Activated T-helper 2 cell treated with anti-CD3 and anti-CD28 coated beads, Interferon-gamma antibody, Interleukin-2, Interleukin-4, amounts not matched to agents 10 μg/mL and 5 μg/mL and 100 μg/mL, durations not matched to agents 14 hours and 24 hours and 36 hours (primary cell): ENCODE data around the gene ATP9B. TPM values are rescaled to one million over a fixed set of nuclear protein-coding genes. Genes with fewer than 3 reads are reported as not detected.

Experiments
- DNase-seq: peaks from one replicate; pipeline ENCODE4 v3.0.0; 2021; ENCODE audit warnings: low spot score
- H3K27ac Mint-ChIP-seq: one replicate; pipeline ENCODE4 v1.8.0; 2021; ENCODE audit warnings: mixed read lengths
- H3K27me3 Mint-ChIP-seq: one replicate; pipeline ENCODE4 v1.8.0; 2021; ENCODE audit warnings: low read depth, mixed read lengths
- H3K36me3 Mint-ChIP-seq: one replicate; pipeline ENCODE4 v1.8.0; 2021; ENCODE audit warnings: low read depth, mixed read lengths
- H3K4me1 Mint-ChIP-seq: one replicate; pipeline ENCODE4 v1.8.0; 2021; ENCODE audit warnings: low read depth, mixed read lengths
- H3K4me3 Mint-ChIP-seq: one replicate; pipeline ENCODE4 v1.8.0; 2021; ENCODE audit warnings: low read depth, mild to moderate bottlenecking, moderate library complexity, mixed read lengths
- H3K9me3 Mint-ChIP-seq: one replicate; pipeline ENCODE4 v1.8.0; 2021; ENCODE audit warnings: mixed read lengths
- intact Hi-C: fragments of 100-400 bp; cut with micrococcal nuclease; formaldehyde crosslinking; loops from one replicate; pipeline ENCODE4 v1.15.1; 2023
- total RNA-seq: library from RNA; stranded (reverse); gene quantifications from 2 replicates; pipeline ENCODE4 v1.2.3, GENCODE V29; 2022

The ATP9B gene
- total RNA-seq, 1 donor from 2014 or later = 27.6 TPM

DNA sequence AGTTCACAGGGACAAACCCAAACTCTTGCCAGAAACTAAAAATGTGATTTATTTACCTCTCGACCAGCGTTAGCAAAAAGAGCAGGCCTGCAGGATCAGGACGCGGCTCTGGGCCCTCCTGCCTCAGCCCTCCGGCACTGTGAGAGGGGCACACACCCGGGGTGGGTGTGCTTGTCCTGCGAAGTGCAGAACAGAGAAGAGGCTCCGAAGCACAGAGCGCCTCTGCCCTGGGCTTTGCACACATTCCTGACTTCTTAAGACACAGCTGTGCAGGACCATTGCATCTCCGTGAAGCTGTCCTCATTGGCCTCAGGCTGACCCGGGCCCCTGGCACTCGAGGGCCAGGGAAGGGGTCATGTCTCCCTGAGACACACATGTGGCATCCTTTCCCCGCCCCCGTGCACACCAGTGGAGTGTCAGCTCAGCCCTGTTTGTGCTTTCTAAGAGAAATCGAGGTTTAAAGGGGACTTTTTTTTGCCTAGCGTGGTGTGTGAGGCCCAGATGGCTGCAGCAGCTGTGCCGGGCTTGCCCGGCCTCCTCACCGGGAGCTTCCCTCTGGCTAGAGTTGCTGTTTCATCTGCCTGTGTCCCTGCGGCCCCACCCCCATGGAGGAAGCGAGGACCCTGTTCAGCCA is 316.6 kb downstream of the ATP9B start:
- H3K27me3 Mint-ChIP-seq = peaks cover 23% of the 10 kb centered on the region
- no peak overlapping the region for H3K27ac Mint-ChIP-seq
- no peaks in the 10 kb centered on the region for H3K9me3 Mint-ChIP-seq
- H3K36me3 Mint-ChIP-seq = no peaks in the 10 kb centered on the region
- intact Hi-C loops = no loop called here
- no peak for DNase-seq
- H3K4me3 Mint-ChIP-seq = no peak overlapping the region
- H3K4me1 Mint-ChIP-seq = peaks cover 6% of the 10 kb centered on the region

- H3K4me1 Mint-ChIP-seq = peaks cover 4% of the 10 kb centered on the region
- no peaks in the 10 kb centered on the region for H3K9me3 Mint-ChIP-seq
- no peak overlapping the region for H3K4me3 Mint-ChIP-seq
- no peak overlapping the region for H3K27ac Mint-ChIP-seq
- H3K27me3 Mint-ChIP-seq = peaks cover 27% of the 10 kb centered on the region
- no peaks in the 10 kb centered on the region for H3K36me3 Mint-ChIP-seq
- intact Hi-C loops = no loop called here
- no peak for DNase-seq
These were observed 317.4 kb downstream of the ATP9B start for GRCh38 chr18:79386547-79386946.

GRCh38 chr18:79387214-79387613 is 318.0 kb downstream of the ATP9B start:
- Mint-ChIP-seq H3K27me3 (peaks cover 31% of the 10 kb centered on the region), H3K36me3 (no peaks in the 10 kb centered on the region), H3K9me3 (no peaks in the 10 kb centered on the region), H3K4me3 (no peak overlapping the region), H3K4me1 (peaks cover 4% of the 10 kb centered on the region), H3K27ac (no peak overlapping the region)
- intact Hi-C loops = no loop called here
- no peak for DNase-seq

- H3K27ac Mint-ChIP-seq = no peak overlapping the region
- no peak overlapping the region for H3K4me3 Mint-ChIP-seq
- no peaks in the 10 kb centered on the region for H3K36me3 Mint-ChIP-seq
- DNase-seq = no peak
- H3K4me1 Mint-ChIP-seq = peaks cover 4% of the 10 kb centered on the region
- intact Hi-C loops = no loop called here
- no peaks in the 10 kb centered on the region for H3K9me3 Mint-ChIP-seq
- peaks cover 34% of the 10 kb centered on the region for H3K27me3 Mint-ChIP-seq
These were observed 318.4 kb downstream of the ATP9B start for GRCh38 chr18:79387615-79388014.

GRCh38 chr18:79388043-79388442 is 318.8 kb downstream of the ATP9B start:
- DNase-seq = no peak
- Mint-ChIP-seq H3K9me3 (no peaks in the 10 kb centered on the region), H3K27me3 (peaks cover 38% of the 10 kb centered on the region), H3K36me3 (no peaks in the 10 kb centered on the region), H3K4me3 (no peak overlapping the region), H3K27ac (no peak overlapping the region), H3K4me1 (peaks cover 7% of the 10 kb centered on the region)
- intact Hi-C loops = no loop called here

- Mint-ChIP-seq H3K4me3 (no peak overlapping the region), H3K27me3 (peaks cover 41% of the 10 kb centered on the region), H3K27ac (no peak overlapping the region), H3K4me1 (peaks cover 10% of the 10 kb centered on the region), H3K9me3 (no peaks in the 10 kb centered on the region), H3K36me3 (no peaks in the 10 kb centered on the region)
- no peak for DNase-seq
- intact Hi-C loops = no loop called here
These were observed 320.5 kb downstream of the ATP9B start for GRCh38 chr18:79389689-79390088.

DNA sequence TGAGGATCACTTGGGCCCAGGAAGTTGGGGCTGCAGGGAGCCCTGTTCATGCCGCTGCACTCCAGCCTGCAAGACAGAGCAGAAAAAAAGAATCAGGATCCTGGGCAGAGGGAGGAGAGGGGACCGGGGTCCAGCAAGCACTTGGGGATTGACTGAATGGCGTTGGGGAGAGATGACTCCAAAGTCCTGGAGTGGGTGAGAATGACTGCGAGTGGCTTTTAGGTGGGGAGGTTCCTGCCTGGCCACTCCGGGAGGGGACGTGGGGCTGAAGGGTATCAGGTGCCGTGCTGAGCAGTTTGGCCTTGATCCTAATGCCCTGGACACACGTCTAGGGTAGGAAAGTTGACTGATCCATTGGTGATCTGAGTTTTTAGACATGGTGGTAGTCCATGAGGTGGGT is 323.0 kb downstream of the ATP9B start:
- DNase-seq = no peak
- Mint-ChIP-seq H3K36me3 (peaks cover 3% of the 10 kb centered on the region), H3K9me3 (no peaks in the 10 kb centered on the region), H3K4me3 (peak overlapping the region; percentile 13), H3K4me1 (peaks cover 10% of the 10 kb centered on the region), H3K27me3 (peaks cover 41% of the 10 kb centered on the region), H3K27ac (no peak overlapping the region)
- intact Hi-C loops = loop anchor here (2.0 kb wide), 1 partner anchor 13 kb away; no protein-coding TSS in a partner anchor

DNA sequence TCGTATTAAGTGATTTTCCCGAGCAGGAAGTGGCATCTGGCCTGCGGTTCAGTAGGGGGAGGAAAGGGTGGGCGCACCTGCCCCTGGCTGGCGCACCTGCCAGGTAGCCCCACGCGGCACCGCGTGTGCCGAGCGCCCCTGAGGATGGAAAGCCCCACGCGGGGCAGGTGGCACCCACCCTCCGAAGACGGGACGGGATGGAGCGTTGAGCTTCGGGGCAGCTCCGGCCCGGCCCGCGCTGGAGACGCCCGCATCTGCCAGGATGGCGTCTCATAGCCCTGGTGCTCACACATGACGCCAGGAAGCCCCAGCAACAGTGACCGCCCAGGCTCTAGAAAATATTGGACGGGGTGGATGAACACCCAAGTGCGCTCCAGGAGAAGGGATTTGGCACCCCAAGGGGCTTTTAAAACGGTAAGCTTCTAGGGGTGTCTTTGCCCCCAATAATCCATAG is 324.0 kb downstream of the ATP9B start:
- intact Hi-C loops = loop anchor here (2.0 kb wide), 1 partner anchor 14 kb away; no protein-coding TSS in a partner anchor
- Mint-ChIP-seq H3K36me3 (peaks cover 13% of the 10 kb centered on the region), H3K27ac (peak overlapping the region; percentile 89), H3K4me1 (peaks cover 11% of the 10 kb centered on the region), H3K4me3 (peak overlapping the region; percentile 85), H3K27me3 (peaks cover 39% of the 10 kb centered on the region), H3K9me3 (no peaks in the 10 kb centered on the region)
- no peak for DNase-seq

DNA sequence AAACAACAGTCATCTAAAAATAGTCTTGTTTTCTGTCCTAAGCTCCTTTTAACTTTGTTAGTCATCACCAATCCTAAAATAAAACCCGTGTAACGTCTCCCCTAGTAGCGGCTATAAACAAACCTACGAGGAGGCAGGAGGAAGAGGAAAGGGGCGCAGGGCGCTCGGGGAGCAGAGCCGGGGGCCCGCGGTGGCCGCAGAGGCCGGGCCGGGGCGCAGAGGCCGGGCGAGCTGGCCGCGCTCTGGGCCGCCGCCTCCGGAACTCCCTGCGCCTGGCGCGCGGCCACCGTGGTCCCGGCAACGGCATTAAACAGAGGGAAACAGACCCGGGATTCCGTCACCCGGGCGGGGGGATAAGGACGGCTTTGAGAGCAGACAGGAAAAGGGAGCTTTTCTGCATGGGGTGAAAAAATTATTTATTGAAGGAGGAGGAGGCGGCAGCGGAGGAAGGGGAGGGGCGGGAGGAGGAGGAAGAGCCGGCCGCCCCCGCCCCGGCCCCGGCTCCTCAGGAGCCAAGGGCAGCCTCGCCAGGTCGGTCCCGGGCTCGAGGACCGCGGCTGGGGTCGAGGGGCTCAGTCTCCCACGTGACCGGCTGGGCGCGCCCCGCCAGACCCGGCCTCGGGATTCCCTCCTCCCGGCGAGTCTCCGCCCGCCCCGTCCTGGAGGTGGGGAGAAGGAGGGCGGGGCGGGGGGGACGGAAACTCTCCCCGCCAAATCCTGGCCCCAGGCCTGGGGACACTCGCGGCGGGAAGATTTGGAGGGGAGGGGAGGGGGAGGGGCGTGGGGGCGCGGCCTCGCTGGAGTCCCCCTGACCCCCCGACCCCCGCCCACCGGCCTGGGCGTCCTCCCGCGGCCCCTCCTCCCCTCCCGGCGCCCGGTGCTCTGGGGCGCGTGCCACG is 324.7 kb downstream of the ATP9B start:
- Mint-ChIP-seq H3K9me3 (no peaks in the 10 kb centered on the region), H3K27ac (peak overlapping the region; percentile 89)

GRCh38 chr18:79394534-79395307 is 325.5 kb downstream of the ATP9B start:
- Mint-ChIP-seq H3K27ac (peak overlapping the region; percentile 86), H3K36me3 (peaks cover 25% of the 10 kb centered on the region)

More for the DNA sequence above, 324.7 kb downstream of the ATP9B start:
- peaks cover 20% of the 10 kb centered on the region for H3K36me3 Mint-ChIP-seq
- H3K4me3 Mint-ChIP-seq = peak overlapping the region; percentile 85
- intact Hi-C loops = loop anchor here (2.0 kb wide), 1 partner anchor 15 kb away; no protein-coding TSS in a partner anchor
- H3K4me1 Mint-ChIP-seq = peaks cover 11% of the 10 kb centered on the region
- no peak for DNase-seq
- H3K27me3 Mint-ChIP-seq = peaks cover 33% of the 10 kb centered on the region

DNA sequence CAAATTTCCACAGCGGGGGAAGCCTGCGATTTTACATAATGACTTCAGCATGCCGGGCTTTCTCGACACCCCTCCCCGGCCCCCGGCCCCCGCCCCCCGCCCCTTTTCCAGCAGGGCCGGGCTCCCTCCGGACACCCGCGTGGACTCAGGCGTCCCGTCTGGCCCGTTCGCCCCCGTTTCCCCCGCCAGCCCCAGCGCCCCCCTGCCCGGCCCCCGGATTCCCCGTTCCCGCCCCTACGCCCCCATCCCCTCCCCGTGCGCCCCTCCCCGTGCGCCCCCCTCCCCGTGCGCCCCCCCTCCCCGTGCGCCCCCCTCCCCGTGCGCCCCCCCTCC is 326.1 kb downstream of the ATP9B start:
- Mint-ChIP-seq H3K9me3 (no peaks in the 10 kb centered on the region), H3K27ac (peak overlapping the region; percentile 86), H3K4me1 (peaks cover 14% of the 10 kb centered on the region), H3K36me3 (peaks cover 25% of the 10 kb centered on the region), H3K27me3 (peaks cover 23% of the 10 kb centered on the region), H3K4me3 (peak overlapping the region; percentile 80)
- no peak for DNase-seq
- intact Hi-C loops = loop anchor here (1.0 to 5.0 kb wide), 5 partner anchors 47 to 637 kb away; partner anchors contain the start of genes ATP9B, CTDP1 and RBFA

More at GRCh38 chr18:79394534-79395307, 325.5 kb downstream of the ATP9B start:
- intact Hi-C loops = loop anchor here (1.0 to 5.0 kb wide), 5 partner anchors 48 to 638 kb away; partner anchors contain the start of genes ATP9B, CTDP1 and RBFA
- DNase-seq = no peak
- Mint-ChIP-seq H3K4me3 (peak overlapping the region; percentile 80), H3K27me3 (peaks cover 25% of the 10 kb centered on the region), H3K4me1 (peaks cover 14% of the 10 kb centered on the region), H3K9me3 (no peaks in the 10 kb centered on the region)

DNA sequence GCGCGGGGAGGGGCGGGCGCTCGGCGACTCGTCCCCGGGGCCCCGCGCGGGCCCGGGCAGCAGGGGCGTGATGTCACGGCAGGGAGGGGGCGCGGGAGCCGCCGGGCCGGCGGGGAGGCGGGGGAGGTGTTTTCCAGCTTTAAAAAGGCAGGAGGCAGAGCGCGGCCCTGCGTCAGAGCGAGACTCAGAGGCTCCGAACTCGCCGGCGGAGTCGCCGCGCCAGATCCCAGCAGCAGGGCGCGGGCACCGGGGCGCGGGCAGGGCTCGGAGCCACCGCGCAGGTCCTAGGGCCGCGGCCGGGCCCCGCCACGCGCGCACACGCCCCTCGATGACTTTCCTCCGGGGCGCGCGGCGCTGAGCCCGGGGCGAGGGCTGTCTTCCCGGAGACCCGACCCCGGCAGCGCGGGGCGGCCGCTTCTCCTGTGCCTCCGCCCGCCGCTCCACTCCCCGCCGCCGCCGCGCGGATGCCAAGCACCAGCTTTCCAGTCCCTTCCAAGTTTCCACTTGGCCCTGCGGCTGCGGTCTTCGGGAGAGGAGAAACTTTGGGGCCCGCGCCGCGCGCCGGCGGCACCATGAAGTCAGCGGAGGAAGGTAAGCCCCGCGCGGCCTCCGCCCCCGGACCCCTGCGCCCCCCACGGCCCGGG is 326.7 kb downstream of the ATP9B start, which contains the start of gene NFATC1:
Gene NFATC1, plus strand, starts transcription at position 170 of the 644 bp plus-strand sequence. Its CDS starts 295 bp downstream, at position 465.
- H3K4me3 Mint-ChIP-seq = peak within 1 kb of the TSS; percentile 83

More for the DNA sequence above, 326.7 kb downstream of the ATP9B start, which contains the start of gene NFATC1:
- DNase-seq = peak; percentile 63
- intact Hi-C loops = loop anchor here (1.0 to 5.0 kb wide), 5 partner anchors 46 to 636 kb away; partner anchors contain the start of genes ATP9B, CTDP1 and RBFA
- Mint-ChIP-seq H3K27me3 (peaks cover 18% of the 10 kb centered on the region), H3K27ac (peak within 1 kb of the TSS; percentile 86), H3K9me3 (no peaks in the 10 kb centered on the region), H3K4me1 (peaks cover 15% of the 10 kb centered on the region), H3K36me3 (peaks cover 26% of the 10 kb centered on the region)
